ENCODE results near the gene IFNA5. TPM values are rescaled to one million over a fixed set of nuclear protein-coding genes. Genes with fewer than 3 reads are reported as not detected.

IFNA5 gene
- not detected in 2 replicates for total RNA-seq (2014; rRNA removed; shearing (Covaris generic))

- H3K27me3 ChIP-seq, result peaks cover 6% of the 10 kb centered on the region; the same call in 1 of the 2 replicates
- no peak for DNase-seq
- H3K9me3 ChIP-seq (replicated peaks), result no peaks in the 10 kb centered on the region
- H3K4me1 ChIP-seq, result no peaks in the 10 kb centered on the region
- H3K4me3 ChIP-seq, result no peak within 1 kb of the TSS
- no peak within 1 kb of the TSS for H3K27ac ChIP-seq
- H3K36me3 ChIP-seq, result no peaks in the 10 kb centered on the region
Measured at GRCh38 chr9:21305213-21305612, at the start of gene IFNA5. TSS of gene IFNA5 (minus strand) at chr9:21305313. CDS start at chr9:21305256, 57 bp downstream.

DNA sequence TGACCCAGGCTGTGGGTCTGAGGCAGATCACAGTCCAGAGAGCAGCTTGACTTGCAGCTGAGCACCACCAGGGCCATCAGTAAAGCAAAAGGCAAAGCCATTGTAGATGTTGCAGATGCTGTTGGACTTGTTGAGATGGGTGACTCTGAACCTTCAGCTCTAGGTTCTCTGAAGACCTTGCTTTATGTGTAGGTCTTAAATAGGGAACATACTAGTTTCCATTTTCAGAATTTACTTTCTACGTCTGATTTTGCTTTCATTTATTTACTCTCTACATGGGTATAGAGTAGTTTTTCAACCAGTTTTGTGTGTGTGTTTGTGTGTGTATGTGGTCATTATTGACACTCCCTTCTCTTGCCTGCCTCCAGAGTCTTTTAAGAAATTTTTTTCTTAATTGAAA is 45.7 kb upstream of the IFNA5 start, which contains the start of gene IFNA6:
Gene IFNA6 (minus strand): TSS at position 101 of the 400 bp plus-strand sequence. CDS start 0 bp downstream, at position 101.
- Histone ChIP-seq H3K36me3 (no peaks in the 10 kb centered on the region), H3K4me3 (no peak within 1 kb of the TSS), H3K9me3 (replicated peaks) (no peaks in the 10 kb centered on the region), H3K4me1 (no peaks in the 10 kb centered on the region), H3K27ac (no peak within 1 kb of the TSS), H3K27me3 (no peaks in the 10 kb centered on the region)
- DNase-seq, result no peak

DNA sequence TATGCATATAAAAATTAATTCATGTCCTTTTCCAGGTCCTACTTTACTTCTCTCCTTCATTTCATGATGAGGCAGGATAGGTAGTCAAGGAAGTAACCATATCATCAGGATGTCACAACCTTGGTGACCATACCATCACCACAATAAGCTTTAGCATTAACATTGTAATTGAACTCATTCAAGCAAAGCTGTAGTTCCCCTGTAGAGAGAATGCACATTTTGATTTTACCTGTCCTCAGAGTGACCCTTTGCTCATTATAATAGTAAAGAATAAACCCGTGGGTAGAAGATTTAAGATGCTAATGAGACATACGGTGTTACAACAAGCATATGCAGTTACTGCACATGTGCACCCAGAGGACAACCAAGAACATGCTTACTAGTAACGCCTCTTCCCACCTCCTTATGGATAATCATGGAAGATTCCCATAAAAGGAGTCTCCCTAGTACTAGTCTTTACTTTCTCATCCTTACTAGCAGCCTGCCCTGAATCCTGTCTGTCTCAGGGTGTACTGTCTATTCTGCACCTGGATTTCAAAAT is 43.4 kb upstream of the IFNA5 start:
- Histone ChIP-seq H3K9me3 (replicated peaks) (no peaks in the 10 kb centered on the region), H3K27ac (no peak overlapping the region), H3K4me1 (no peaks in the 10 kb centered on the region), H3K4me3 (no peak overlapping the region), H3K27me3 (no peaks in the 10 kb centered on the region), H3K36me3 (no peaks in the 10 kb centered on the region)
- no peak for DNase-seq

DNA sequence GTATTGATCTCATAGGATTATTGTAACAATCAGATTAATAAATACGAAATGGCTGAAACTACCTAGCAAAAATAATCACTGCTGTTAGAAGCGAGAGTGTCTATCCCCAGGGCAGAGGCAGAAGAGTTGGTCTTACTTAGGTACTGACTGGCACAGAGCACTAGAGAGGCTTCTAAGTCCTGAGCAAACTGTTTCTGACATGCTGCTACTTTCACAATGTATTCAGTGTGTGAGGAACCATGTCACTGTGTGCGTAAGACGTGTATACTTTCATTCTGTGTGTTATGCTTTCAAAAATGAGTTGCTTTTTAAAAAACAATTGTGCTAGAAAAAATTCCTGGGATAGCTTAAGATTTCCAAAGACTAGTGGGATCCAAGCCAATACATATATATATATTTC is 35.6 kb upstream of the IFNA5 start:
- DNase-seq, result no peak
- no peaks in the 10 kb centered on the region for H3K36me3 ChIP-seq
- H3K9me3 ChIP-seq (replicated peaks), result no peaks in the 10 kb centered on the region
- H3K4me1 ChIP-seq, result no peaks in the 10 kb centered on the region; the same call in 1 of the 2 replicates
- H3K4me3 ChIP-seq, result no peak overlapping the region
- H3K27ac ChIP-seq, result no peak overlapping the region
- no peaks in the 10 kb centered on the region for H3K27me3 ChIP-seq

DNA sequence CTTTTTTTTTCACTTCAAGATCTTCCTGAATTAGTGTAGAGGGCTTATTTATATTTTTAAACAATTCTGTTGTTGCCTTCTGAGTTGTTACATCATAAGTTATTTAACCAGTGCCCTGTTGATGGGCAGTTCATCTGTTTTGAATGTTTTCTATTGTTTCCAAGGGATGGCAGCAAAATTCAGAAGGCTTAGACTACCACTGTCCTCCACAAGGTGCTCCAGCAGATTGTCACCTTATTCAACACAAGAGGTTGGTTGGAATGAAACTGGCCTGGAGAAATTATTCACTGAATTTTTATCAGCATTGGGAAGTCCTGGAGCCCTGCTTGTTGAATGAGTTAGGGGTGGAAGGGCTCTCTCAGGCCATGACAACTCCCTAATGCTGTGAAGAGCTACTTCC is 31.3 kb upstream of the IFNA5 start:
- Histone ChIP-seq H3K36me3 (peaks cover 15% of the 10 kb centered on the region; the same call in 1 of the 2 replicates), H3K27me3 (no peaks in the 10 kb centered on the region), H3K4me3 (no peak overlapping the region), H3K27ac (no peak overlapping the region), H3K4me1 (peaks cover 3% of the 10 kb centered on the region), H3K9me3 (replicated peaks) (no peaks in the 10 kb centered on the region)
- no peak for DNase-seq

DNA sequence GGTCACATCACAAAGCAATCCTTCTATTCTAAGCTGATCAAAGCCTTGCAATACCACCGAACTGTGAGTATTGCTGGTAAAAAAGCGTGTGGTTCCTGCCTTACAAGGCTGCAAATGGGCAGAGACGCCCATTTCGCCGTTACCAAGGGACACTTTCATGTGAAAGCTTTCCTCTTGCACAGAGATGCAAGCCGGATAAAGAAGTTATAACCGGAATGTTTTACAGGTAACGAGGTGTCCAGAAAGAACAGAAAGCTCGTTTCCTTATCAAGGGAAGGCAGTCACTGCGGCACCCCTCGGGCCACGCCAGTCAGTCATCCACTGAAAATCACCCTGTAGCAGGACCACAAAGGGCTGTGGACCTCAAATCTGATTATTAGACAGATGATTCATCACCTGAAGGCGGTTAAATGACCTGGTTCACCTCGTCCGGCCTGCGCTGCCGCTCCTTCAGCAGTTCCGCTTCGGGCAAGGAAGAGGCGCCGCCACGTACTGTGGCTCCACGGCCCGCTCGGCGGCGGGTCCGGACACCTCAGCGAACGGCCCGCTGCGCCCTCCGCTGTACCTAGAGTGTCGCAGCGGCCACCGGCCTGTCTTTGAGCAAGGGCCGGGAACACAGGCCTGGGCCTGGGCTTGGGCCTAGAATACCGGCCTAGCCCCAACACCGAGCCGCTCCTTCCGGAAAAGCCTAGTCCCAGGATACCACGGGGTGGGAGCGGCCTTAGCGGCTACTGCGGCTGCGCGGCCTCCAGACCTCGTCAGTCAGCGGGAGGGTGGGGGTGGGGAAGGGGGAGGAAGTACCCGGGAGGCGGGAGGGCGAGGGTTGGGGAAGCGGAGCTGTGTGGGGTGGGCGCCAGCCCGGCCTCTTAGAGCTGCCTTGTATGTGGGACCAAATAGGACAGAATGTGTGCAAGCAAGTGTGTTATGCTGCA is 29.9 kb upstream of the IFNA5 start, which contains the start of gene KLHL9:
Gene KLHL9 (minus strand): TSS at position 704 of the 932 bp plus-strand sequence. CDS start 545 bp downstream, at position 159.
- peak; percentile 91 to 93 for DNase-seq
- no peaks in the 10 kb centered on the region for H3K27me3 ChIP-seq
- H3K9me3 ChIP-seq (replicated peaks), result no peaks in the 10 kb centered on the region
- peak within 1 kb of the TSS; percentile 94 for H3K27ac ChIP-seq
- peaks cover 15% of the 10 kb centered on the region; the same call in 1 of the 2 replicates for H3K36me3 ChIP-seq
- H3K4me1 ChIP-seq, result peaks cover 3% of the 10 kb centered on the region
- peak within 1 kb of the TSS; percentile 99 for H3K4me3 ChIP-seq

- H3K4me3 ChIP-seq, result no peak overlapping the region
- peaks cover 15% of the 10 kb centered on the region; the same call in 1 of the 2 replicates for H3K36me3 ChIP-seq
- no peak for DNase-seq
- peaks cover 3% of the 10 kb centered on the region for H3K4me1 ChIP-seq
- H3K27me3 ChIP-seq, result no peaks in the 10 kb centered on the region
- H3K9me3 ChIP-seq (replicated peaks), result no peaks in the 10 kb centered on the region
- no peak overlapping the region for H3K27ac ChIP-seq
Measured at GRCh38 chr9:21333226-21333625, 28.1 kb upstream of the IFNA5 start.

DNA sequence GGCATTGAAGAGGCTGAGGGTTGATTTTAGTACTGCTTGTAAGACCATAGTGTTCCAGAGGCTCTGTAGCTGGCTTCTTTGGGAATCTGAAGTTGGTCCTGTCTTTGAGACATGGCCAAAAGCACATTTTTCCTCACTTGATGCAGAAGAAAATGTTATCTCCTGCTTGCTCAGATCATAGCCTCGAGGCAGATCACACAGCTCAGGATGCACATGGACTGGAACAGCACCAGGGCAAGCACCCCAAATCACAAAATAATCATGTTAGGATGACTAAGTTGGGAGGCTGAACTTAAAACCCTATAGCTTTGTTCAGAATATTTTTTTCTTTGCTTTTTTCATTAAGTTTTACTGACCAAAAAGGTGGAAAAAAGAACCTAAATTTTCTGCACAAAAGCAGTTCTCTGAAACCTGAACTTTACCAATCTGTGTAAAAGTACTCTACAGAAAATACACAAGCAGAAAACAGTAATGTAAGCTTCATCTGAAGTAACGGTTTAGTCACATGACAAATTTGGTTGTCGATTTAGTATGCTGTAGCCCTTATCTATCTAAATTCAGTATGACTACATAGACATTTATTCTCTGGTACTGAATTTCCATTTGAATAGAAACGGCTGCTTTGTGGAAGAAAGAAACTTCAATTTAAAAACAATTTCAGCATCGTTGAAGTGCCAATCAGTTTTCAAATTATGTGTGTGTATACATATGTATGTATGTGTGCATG is 26.7 kb upstream of the IFNA5 start:
- H3K27ac ChIP-seq, result no peak overlapping the region
- H3K36me3 ChIP-seq, result peaks cover 15% of the 10 kb centered on the region; the same call in 1 of the 2 replicates
- H3K4me1 ChIP-seq, result peaks cover 3% of the 10 kb centered on the region
- DNase-seq, result no peak
- no peaks in the 10 kb centered on the region for H3K27me3 ChIP-seq
- no peaks in the 10 kb centered on the region for H3K9me3 ChIP-seq (replicated peaks)
- H3K4me3 ChIP-seq, result no peak overlapping the region

DNA sequence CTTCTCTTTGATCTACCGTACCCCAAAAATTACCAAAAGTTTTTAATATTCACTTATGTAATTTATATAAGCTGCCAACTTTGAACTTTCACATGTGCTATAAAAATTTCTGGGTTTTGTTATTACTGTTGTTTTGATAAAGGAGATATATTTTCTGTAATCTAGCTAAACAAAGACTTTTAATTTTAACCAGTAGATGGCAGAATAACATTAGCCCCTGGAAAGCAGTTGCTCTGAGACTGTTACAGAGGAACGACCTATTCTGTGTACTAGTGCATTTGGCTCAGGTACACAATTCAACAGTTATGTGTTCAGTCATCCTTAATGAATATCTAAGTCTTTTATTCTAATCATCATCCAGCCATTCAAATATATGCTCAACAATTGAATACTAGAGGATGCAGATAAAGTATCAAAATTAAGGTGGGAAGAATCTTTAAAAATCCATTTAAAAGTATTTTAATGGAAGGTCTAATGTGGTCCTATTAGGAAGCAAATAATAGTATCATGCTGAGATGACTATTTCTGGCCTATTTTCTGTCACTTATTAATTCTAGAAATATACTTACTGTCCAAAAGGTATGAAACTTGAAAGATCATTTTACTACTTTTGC is 21.5 kb upstream of the IFNA5 start:
- no peaks in the 10 kb centered on the region; the same call in 1 of the 2 replicates for H3K4me1 ChIP-seq
- H3K27me3 ChIP-seq, result no peaks in the 10 kb centered on the region
- DNase-seq, result peak in 1 of 2 experiments; percentile 51
- no peak overlapping the region for H3K4me3 ChIP-seq
- H3K9me3 ChIP-seq (replicated peaks), result no peaks in the 10 kb centered on the region
- H3K36me3 ChIP-seq, result no peaks in the 10 kb centered on the region
- no peak overlapping the region for H3K27ac ChIP-seq

GRCh38 chr9:21324047-21324446 is 18.9 kb upstream of the IFNA5 start:
- no peaks in the 10 kb centered on the region for H3K9me3 ChIP-seq (replicated peaks)
- H3K36me3 ChIP-seq, result no peaks in the 10 kb centered on the region
- H3K27me3 ChIP-seq, result no peaks in the 10 kb centered on the region
- no peak overlapping the region for H3K27ac ChIP-seq
- no peak for DNase-seq
- no peak overlapping the region for H3K4me3 ChIP-seq
- H3K4me1 ChIP-seq, result no peaks in the 10 kb centered on the region

GRCh38 chr9:21322911-21323461 is 17.9 kb upstream of the IFNA5 start:
- Histone ChIP-seq H3K4me3 (no peak overlapping the region), H3K27ac (no peak overlapping the region), H3K36me3 (no peaks in the 10 kb centered on the region), H3K9me3 (replicated peaks) (no peaks in the 10 kb centered on the region), H3K27me3 (no peaks in the 10 kb centered on the region), H3K4me1 (no peaks in the 10 kb centered on the region)
- DNase-seq, result no peak

DNA sequence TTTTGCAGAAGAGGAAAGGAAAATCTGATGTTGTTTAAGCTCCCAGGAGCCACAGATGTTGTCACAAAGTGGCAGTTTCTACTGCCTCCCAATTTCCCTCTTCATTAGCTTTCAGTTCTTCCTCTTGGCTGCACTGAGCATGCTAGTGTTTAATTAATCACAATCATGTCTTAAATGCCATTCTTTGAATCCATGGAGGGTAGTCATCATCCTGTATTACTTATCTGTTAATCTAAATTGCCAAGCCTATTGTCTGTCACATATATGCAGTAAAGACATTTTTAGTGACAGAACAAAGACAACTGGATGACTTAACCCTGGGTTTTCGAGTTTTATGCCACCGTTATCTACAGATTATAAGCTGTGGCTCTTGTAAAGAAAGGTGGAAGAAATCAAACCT is 15.4 kb upstream of the IFNA5 start:
- H3K27ac ChIP-seq, result no peak overlapping the region
- H3K9me3 ChIP-seq (replicated peaks), result no peaks in the 10 kb centered on the region
- H3K36me3 ChIP-seq, result no peaks in the 10 kb centered on the region
- H3K4me3 ChIP-seq, result no peak overlapping the region
- H3K27me3 ChIP-seq, result no peaks in the 10 kb centered on the region
- no peak for DNase-seq
- no peaks in the 10 kb centered on the region for H3K4me1 ChIP-seq

- H3K4me3 ChIP-seq, result no peak overlapping the region
- H3K9me3 ChIP-seq (replicated peaks), result no peaks in the 10 kb centered on the region
- H3K4me1 ChIP-seq, result no peaks in the 10 kb centered on the region
- no peak overlapping the region for H3K27ac ChIP-seq
- no peaks in the 10 kb centered on the region for H3K27me3 ChIP-seq
- no peaks in the 10 kb centered on the region for H3K36me3 ChIP-seq
- peak; percentile 18 to 64 for DNase-seq
Measured at GRCh38 chr9:21317956-21318923, 13.1 kb upstream of the IFNA5 start.

Data from SJCRH30 (cell line).